GM12891 (cell line): ENCODE measurements around the gene SH2D4B.
A peak's percentile ranks its signal among the peaks of the same experiment; 100 is the strongest.

Experiments used
- DNase-seq: peaks from one replicate; pipeline ENCODE4 v3.0.0; 2011; ENCODE audit warnings: low spot score; ENCODE audit not compliant: insufficient read length
- FAIRE-seq: peaks from 2 replicates; lab custom pipeline; 2011; peaks lifted over from hg19 to GRCh38; lab: Jason Lieb, UNC
- PAX5 ChIP-seq: IDR thresholded peaks from 2 replicates; pipeline ENCODE4 v1.6.1; 2011; ENCODE audit warnings: low read length, moderate library complexity, mild to moderate bottlenecking; ENCODE audit not compliant: insufficient read depth, severe bottlenecking
- POLR2A ChIP-seq: IDR thresholded peaks from 2 replicates; pipeline ENCODE4 v1.6.1; 2011; ENCODE audit warnings: low read depth, low read length, control low read depth
- POLR2AphosphoS5 ChIP-seq: IDR thresholded peaks from 2 replicates; pipeline ENCODE4 v1.6.1; 2011; ENCODE audit warnings: low read depth, low read length, control low read depth
- POU2F2 ChIP-seq: IDR thresholded peaks from 2 replicates; pipeline ENCODE4 v1.6.1; 2011; ENCODE audit warnings: low read depth, mild to moderate bottlenecking, control low read depth, low read length, moderate library complexity
- SPI1 ChIP-seq: IDR thresholded peaks from 2 replicates; pipeline ENCODE4 v1.6.1; 2011; ENCODE audit warnings: low read depth, low read length, control low read depth
- TAF1 ChIP-seq: IDR thresholded peaks from 2 replicates; pipeline ENCODE4 v1.6.1; 2011; ENCODE audit warnings: low read depth, low read length, control low read depth

Gene SH2D4B

DNA sequence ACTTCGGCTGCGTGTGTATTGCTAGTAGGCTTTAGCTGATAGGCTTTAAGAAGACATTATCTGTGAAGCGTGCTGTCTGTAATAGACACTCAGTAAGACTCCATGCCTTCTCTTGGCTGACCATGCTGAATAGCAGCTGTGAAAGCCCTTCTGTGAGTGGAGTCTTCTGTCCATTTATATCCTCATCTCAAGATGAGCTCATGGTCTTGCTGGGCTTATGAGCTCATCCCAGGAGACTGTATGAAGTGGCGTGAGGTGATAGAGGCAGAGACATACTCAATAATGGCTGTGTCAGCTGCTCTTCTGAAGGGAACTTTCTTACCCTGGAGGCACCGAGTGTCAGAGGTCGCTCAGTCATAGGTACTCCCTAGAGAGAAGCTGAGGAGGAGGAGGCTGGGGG lies 111.5 kb downstream of the SH2D4B start:
- FAIRE-seq (no peak), DNase-seq (no peak)
- no peak for TF ChIP-seq SPI1
- no peak for TF ChIP-seq PAX5
- TF ChIP-seq POU2F2, result no peak

DNA sequence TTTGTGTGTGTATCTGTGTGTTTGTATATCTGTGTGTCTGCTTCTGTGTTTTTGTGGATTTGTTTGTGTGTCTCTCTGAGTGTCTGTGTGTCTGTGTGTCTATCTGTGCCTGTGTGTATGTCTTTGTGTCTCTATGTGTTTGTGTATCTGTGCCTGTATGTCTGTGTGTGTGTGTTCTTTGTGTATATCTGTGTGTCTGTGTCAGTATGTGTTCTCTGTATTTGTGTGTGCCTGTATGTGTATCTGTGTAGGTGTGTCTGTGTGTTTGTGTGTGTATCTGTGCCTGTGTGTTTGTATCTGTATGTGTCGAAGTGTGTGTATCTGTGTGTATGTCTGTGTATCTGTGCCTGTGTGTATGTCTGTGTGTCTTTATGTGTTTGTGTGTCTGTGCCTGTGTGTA lies 118.2 kb downstream of the SH2D4B start:
- TF ChIP-seq POU2F2, result no peak
- TF ChIP-seq POLR2AphosphoS5, result no peak
- no peak for TF ChIP-seq SPI1
- no peak for TF ChIP-seq PAX5
- TF ChIP-seq POLR2A, result no peak
- DNase-seq (no peak), FAIRE-seq (no peak)

DNA sequence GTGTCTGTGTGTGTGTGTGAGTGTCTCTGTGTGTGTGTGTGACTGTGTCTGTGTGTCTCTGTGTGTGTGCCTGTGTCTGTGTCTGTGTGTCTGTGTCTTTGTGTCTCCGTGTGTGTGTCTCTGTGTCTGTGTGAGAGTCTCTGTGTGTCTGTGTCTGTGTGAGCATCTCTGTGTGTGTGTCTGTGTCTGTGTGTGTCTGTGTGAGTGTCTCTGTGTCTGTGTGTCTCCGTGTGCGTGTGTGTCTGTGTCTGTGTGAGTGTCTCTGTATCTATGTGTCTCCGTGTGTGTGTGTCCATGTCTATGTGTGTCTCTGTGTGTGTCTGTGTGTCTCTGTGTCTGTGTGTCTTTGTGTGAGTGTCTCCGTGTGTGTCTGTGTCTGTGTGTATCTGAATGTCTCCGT lies 120.4 kb downstream of the SH2D4B start:
- TF ChIP-seq SPI1, result no peak
- TF ChIP-seq POU2F2, result no peak
- TF ChIP-seq POLR2AphosphoS5, result no peak
- no peak for TF ChIP-seq POLR2A
- no peak for TF ChIP-seq TAF1
- FAIRE-seq, result peak; percentile 48
- DNase-seq, result no peak

DNA sequence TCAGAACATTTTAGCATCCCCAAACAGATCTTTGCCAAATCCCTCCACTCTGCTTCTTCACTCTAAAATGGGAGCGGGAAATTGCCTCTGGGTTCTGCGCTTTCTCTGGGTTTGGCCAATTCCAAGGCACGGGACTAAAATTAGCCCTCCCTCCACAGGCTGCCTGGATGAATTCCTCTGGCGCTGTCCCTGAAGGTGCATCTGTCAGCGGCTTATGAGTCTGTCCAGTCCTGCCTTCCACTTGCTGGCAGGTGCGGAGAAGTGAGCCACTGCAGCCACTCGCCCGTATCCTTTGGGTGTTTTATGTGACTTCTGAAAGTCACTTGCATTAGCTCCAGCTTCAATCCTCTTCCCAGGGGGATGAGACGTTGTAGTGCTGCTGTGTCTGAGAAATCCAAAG lies 121.6 kb downstream of the SH2D4B start:
- DNase-seq (no peak), FAIRE-seq (no peak)
- no peak for TF ChIP-seq POLR2AphosphoS5
- no peak for TF ChIP-seq PAX5
- no peak for TF ChIP-seq TAF1
- no peak for TF ChIP-seq SPI1
- TF ChIP-seq POU2F2, result no peak
- no peak for TF ChIP-seq POLR2A

DNA sequence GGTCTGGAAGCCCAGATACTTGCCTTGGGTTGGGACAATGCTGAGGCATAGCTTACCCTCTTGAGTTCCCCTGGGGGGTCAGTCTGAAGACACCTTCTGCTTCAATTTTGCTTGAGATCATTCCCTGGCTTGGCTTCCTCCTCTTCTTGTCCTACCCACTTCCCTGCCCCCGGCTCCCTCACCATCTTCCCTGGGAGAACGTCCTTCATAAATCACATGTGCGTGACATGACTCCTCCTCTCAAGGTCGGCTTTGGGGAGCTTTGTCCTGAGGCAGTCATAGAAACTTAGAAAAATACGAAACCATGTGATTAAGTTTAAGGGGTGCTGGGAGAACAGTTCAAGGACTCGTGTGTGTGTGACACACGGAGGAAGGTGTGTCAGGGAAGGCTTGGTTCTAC lies 122.6 kb downstream of the SH2D4B start:
- TF ChIP-seq SPI1 (no peak), POLR2A (no peak), PAX5 (no peak), POLR2AphosphoS5 (no peak), TAF1 (no peak), POU2F2 (no peak)
- FAIRE-seq, result no peak
- no peak for DNase-seq

DNA sequence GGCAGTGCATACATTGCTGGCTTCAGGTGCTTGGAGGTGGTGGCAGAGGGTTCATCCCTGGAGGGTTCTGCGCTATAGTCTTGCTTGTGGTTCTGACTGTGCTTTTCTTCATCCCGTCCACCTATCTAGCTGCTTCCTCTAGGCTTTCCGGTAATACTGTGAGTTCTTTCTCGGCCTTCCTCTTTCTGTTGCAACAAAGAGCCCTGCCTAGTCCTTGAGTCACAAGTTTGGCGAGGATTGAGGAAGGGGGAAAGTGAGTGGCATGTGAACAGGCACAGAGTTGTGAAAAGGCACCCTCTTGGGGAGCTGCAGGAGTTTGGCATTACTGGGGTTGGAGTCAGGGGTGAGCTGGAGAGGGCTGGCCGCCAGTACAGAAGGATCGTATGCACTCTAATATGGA lies 123.0 kb downstream of the SH2D4B start:
- no peak for TF ChIP-seq POLR2A
- no peak for FAIRE-seq
- DNase-seq, result no peak

DNA sequence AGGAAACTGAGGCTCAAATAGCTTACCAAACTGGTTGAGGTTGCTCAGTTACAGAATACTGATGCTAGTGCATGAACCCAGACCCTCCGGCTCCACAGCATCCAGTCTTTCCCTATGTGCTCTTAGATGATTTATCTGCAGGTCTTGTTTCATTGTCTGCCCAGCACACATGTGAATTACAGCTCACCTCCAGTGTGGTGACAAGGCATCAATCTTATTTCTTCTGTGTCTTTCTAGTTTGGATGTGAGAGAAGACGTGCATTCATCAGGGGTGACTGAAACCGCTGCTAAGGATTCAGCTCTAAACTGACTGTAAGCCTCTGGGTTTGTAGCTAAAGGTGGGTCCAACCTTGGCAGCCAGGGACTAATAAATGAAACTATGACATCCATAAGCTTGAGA lies 123.8 kb downstream of the SH2D4B start:
- FAIRE-seq (no peak), DNase-seq (no peak)
- no peak for TF ChIP-seq TAF1
- no peak for TF ChIP-seq POLR2AphosphoS5
- no peak for TF ChIP-seq POLR2A
- TF ChIP-seq POU2F2, result no peak
- no peak for TF ChIP-seq PAX5
- no peak for TF ChIP-seq SPI1

DNA sequence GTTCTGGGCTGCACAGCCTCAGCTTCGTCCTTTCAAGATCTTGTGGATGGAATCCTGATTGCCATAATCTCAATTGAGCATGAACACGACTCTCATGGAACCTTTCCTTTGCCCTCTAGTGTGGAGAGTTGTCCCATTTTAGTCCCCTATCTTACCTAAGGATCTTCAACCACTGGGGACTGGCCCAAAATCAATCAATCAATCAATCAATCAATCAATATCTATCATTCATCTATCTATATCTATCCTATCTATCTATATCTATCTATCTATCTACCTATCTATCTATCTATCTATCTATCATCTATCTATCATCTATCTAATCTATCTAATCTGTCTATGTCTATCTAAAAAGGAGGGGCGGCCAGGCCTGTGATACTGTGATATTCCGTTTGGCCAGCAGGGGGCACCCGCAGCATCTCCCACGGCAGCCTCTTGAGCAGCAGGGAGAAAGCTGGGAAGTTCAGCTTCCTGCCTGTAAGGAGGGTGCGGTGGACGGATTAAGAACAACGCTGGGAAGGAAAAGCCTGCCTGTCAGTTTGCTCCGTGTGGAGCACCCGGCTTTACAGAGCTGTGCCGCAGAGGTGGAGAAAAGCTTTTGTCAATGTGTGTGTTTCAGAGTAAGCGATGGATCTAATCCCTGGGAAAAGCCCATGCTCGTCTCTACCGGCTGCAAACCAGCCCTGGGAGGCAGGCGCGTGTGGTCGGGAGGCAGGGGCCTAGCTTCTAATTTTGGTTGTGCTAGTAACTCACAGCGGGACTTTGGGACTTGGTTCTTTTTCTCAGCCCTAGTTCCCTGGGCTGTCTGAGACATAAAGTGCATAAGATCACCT lies 124.9 kb downstream of the SH2D4B start:
- peak; percentile 50 for DNase-seq
- TF ChIP-seq PAX5 (no peak), TAF1 (no peak), POU2F2 (no peak)
- peak; percentile 26 for FAIRE-seq

DNA sequence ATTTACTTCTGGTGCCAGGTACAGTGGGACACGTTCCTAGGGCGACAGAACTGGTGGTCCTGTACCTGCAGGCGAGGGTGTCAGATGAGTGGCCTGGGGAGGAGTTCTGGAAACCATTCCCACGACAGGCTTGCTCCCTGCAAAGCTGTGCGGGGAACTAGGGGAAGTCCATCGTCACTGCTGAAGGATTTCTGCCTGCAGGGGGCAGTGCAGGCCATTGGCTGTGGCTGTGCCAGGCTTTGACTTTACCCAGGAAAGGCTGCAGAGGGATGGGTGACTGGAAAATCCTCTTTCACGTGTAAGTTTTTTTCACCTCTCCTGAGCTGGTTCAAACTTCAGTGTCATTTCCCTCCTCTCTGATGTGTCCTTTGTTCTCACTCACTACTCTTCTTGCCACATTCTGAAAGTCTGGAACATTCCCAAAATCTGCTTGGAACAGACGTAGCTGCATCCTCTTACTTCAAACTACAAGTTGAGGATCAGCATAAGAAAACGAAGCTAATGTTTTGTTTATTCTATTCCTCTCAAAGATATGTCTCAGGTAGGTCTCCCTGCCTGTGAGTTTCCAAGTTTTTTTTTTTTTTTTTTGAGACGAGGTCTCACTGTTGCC lies 126.5 kb downstream of the SH2D4B start:
- TF ChIP-seq POLR2A (no peak), SPI1 (peak; percentile 29; the same call in 1 of the 2 replicates), PAX5 (no peak)
- DNase-seq, result peak; percentile 19
- peak; percentile 75 for FAIRE-seq

DNA sequence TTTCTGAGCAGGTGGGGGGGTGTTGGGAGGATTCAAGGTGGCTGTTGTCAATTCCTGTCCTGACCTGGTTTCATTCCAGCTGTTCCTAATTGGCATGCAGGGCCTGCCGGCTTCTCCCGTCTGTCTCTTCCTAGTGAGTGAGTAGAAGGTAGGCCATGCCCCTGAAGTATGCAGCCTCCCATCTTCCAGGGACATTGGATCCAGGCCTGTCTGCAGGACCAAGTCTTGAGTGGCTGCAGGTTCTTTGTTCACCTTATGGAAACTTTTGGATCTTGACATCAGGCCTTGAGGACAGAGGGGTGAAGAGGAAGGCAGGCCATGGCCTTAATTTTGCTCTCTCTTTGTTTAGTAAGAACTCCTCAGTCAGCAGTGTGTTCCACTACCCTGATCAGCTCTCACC lies 131.8 kb downstream of the SH2D4B start:
- no peak for FAIRE-seq
- no peak for TF ChIP-seq TAF1
- no peak for TF ChIP-seq SPI1
- TF ChIP-seq POLR2AphosphoS5, result no peak
- TF ChIP-seq POLR2A, result no peak
- no peak for TF ChIP-seq POU2F2
- no peak for TF ChIP-seq PAX5

DNA sequence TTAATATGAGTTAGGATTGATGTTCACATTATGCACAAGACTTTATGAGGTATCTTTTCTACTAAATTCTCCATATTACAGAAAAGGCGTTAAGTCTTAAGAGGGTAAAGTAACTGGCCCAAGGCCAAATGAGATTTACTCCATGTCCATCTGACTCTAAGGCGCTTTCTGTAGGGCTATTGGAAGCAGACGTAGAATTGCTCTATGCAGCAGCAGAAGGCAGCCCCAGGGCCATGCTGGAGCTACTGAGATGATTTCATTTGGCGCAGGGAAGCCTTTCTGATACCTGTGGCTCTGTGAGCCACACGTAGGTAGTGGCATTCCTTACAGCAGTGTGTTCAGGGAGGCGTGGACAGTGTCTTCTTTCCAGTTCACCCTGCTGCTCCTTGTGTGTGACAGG lies 133.1 kb downstream of the SH2D4B start:
- FAIRE-seq, result no peak
- TF ChIP-seq PAX5, result no peak
- no peak for TF ChIP-seq POLR2A
- TF ChIP-seq POU2F2, result no peak
- DNase-seq, result no peak

More for the DNA sequence above, 131.8 kb downstream of the SH2D4B start:
- DNase-seq, result no peak
